ENCODE measurements around the gene ROBO1.

Gene ROBO1

DNA sequence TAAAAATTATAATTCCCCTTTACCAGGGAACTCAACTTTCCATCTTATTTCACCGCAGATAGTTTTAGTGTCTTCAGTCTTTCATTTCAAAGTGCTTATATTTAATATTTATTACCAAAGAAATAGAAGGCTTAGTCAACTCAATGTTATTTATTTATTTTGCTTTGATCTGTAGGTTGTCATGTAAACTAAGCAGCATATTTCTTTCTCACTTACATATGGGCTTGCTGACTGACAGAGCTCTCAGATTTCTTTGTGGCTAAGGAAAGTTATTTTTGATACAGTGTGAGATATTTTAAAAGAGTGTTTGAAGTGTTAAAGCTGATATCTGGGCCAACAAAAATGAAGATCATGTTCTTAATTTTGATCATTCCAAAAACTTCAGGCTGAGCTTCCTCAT is 331.4 kb downstream of the ROBO1 start:
- DNase-seq, result no peak

DNA sequence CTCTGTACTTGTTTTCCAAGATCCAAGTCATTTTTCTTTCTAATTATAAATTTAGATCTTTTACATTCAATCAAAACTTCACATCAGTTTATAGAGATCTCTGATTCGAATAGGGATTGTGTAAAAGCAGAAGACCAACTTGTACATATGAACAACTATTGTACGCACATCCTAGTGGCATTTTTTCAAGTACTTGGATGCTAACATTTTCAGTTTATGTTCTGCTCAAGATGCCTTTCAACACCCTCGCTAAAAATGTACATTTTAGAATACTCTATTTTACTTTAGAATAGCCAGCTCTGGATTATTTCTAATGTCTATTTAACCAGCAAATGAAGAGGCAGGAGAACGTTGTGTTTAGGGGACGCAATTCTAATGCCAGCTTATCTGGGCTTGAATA is 340.7 kb downstream of the ROBO1 start:
- no peak for DNase-seq

DNA sequence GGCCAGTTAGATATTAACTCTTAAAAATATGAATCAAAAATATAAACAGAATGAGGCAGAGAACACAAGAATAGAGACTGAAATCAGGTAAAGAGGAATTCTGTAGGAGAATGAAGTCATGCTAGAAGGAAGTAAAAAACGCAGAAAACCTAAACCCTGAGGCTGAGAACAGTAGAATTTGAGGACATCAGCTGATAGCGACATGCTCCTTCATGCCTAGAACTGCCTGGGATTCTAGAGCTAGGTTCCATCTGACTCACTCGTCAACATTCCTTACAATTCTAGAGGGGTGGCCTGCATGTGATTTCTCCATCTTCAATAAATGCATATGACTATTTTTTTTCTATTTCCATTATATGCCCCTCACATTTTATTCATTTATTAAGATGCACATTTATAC is 343.0 kb downstream of the ROBO1 start:
- DNase-seq, result no peak

DNA sequence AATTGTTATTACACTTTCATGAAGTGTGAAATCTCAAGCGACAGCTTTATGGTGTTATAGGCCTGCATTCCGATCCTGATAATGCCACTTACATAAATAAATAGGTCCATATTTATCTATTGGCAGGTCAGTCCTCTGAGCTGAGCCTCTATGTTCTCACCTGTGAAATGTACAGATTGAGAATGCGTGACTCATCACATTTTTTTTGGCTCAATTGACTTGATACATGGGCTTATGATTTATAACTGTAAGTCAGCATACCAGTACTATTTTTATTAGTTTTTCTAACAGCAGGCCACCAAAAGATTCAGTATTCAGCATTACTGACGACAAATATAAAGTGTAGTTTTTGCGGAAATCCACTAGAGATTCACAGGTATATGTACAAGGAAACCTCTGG is 344.4 kb downstream of the ROBO1 start:
- DNase-seq, result no peak

DNA sequence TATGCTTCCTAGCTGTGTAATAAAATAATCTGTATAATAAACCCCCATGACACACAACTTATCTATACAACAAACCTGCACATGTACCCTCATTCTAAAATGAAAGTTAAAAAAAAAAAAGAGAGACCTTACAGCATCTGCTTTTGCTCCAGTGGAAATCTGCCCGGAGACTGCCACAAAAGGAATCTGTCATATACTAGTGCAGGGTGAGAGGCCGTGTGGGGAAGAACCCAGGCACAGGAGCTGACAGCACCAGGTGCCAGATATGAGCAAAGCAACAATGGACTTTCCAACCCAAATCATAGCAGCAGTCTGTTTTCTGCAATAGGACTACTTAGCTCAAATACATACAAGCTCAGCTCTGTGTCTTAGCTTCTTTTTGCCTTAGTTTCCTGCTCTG is 346.5 kb downstream of the ROBO1 start:
- DNase-seq, result no peak

DNA sequence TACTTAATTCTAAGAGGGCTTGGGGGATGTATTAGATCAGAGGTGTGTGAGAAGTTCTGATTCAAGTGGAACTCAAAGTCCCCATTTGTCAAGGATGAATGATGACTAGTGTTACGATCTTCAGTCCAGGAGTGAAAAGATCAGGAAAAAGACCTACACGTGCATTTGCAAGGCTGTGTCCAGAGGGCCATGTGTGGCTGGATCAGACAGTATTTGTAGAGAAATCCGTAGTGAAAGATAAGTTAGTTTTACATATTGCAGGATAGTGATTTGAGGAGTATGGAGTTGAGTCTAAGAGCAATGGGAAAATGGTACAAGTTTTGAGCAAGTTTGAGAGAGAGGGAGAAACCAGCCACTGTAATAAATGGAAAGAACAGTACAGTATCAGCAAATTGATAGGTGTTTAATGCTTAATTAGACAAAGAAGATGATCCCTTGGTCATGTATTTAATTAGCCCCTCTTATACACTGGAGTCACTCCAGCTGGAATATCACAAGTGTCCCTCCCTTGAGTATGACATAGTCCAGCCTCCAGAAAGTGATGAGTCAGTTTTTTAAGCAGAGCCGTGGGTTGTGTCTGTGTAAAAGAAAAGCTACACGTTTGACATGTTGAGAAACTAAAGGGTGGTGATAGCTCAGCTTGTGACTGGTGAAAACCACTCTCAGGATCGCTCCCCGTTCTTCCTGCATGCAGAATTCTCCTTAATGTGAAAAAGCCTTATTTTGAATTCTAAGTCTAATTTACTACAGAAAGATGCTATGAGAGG is 348.8 kb downstream of the ROBO1 start:
- DNase-seq, result no peak

DNA sequence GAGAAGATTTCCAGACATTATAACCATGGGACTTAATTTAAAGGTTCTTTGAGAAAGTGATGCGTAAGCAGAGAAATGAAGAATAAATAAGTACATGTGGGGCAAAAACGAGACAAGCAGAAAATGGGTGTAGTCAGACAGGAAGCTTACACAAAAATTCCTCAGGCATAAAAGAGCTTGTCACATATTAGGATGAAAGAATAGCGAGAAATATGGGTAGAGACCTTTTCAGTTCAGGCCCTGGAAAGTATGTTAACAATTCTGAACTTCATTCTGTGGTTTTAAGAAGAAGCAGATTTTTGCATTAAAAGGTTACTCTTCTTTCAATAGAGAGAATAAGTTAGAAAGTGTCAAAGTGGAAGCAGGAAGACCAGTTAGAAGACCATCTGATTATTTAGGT is 352.4 kb downstream of the ROBO1 start:
- DNase-seq, result no peak

DNA sequence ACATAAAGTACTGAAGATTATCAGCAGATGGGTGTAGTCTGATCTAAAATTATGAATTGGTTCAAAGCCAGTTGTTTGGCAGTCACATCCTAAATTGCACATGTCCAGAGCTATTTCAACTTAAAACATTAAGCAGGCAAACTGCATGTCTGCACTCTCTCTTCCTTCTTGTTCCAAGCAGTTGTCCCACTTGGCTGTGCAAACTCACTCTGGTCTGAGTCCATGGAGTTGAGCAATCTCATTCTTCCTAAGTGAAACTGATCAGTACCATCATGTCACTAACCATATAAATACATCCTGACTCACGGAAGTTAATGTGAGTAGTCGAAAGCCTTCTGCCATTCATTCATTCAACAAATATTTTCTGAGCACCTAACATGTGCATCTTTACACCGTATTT is 353.0 kb downstream of the ROBO1 start:
- DNase-seq, result no peak

DNA sequence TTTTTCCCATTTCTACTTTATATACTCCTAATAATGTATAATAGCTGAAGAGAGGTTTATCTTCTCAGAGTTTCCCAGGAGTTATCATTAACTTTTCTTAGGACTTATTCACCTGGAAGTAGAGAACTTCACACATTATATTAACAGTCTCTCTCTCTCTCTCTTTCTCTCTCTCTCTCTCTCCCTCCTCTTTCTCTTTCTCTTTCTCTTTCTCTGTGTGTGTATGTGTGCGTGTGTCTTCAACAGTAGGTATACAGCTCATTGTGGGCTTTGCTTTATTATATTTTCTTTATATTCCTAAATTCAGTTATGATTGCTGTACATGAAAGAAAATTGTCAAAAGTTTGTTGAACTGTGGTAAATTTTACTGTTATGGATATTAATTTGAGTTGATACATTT is 353.8 kb downstream of the ROBO1 start:
- no peak for DNase-seq

DNA sequence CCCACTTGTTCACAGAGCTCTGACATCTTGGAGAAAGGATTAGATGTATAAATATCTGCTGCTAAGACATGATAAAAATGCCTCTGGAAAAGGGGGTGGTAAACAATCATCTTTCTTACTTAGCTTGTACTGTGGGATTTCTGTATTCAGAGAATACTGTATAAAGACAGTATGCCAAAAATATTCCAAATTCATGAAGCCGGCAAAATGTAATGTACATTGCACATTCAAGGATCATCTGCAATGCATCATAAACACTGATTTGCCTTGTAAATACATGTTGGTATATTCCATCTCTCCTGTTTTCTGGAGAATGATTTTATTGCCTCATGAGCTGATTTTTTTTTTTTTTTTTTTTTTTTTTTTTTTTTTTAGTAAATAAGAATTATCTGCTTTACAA is 355.3 kb downstream of the ROBO1 start:
- no peak for DNase-seq

DNA sequence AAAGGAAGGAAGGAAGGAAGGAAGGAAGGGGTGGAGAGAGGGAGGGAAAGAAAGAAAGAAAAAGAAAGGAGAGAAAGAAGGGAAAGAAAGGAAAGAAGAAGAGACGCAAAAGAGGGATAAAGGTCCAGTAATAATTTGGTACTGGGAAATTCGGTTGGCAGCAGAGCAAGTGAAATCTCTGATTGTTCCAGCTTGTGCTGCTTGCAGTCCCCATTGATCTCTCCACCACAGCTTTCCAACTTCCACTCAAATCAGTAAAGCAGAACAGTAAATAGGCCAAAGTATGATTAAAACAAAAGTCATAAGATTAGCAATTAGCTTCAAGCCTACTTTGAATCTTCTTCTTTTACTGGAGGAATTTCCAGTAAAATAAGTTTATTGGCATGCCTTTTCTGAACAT is 357.2 kb downstream of the ROBO1 start:
- DNase-seq, result no peak

DNA sequence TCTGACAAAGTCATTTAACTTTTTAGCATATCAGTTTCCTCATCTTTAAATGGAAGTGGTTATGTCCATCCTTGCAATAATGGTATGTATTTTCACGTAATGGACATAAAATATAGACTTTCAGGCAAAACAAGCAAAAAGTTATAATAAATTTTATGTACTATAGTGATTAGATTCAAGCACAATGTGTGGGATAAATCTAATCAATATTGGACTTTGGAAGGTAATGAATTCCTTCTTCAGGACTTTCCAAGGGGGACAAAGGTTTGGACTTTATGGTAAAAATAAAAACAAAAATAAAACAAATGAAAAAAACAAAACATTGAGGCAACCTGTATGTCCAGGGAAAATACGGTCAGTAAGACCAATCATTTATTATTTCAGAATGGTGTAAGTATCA is 357.7 kb downstream of the ROBO1 start:
- no peak for DNase-seq

DNA sequence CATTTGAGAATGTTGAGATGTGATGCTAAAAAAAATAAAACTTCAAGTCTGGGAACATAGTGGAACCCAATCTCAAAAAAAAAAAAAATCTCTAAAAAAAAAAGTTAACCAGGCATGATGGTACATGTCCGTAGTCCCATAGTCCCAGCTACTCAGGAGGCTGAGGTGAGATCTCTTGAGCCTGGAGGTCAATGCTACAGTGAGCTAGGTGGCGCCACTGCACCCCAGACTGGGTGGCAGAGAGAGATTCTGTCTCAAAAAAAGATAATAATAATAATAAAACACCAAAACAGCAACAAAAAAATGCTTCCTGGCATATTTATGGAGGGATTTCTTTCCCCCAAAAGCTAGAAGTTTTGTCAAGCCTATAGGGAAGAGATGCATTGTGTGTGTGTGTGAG is 361.6 kb downstream of the ROBO1 start:
- no peak for DNase-seq

DNA sequence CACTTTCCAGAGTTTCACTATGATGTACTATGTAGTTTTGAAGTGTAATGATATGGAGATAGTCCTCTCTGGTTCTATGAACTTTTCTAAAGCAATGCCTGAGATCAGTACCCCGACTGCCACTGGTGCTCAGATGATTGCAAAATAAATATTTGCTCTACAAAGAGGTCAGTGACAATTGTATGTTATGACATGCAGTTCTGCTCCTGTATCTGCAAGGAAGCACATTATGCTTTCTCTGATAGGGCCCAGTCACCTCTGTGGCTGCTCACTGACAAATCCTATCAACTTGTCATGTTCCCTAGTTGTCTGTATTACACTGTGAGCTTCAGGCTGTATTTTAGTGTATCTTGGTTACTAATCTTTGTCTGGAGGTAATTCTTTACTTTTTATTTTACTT is 362.6 kb downstream of the ROBO1 start:
- no peak for DNase-seq

DNA sequence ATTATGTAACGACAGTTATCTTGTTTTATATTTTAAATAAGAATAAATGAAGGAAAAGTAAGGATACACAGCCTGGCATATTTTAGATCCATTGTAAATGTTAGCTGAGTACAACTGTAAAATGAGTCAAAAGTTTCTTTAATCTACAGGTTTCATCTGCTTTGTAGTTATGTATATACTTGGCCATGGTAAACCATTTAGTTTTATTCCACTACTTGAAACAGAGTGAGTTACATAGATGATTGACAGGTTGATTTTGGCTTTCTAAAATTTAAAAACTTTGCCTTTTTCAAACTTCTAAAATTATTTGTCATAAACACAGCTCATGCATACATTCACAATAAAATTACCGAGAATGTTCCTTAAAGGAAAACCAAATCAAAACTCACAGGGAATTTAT is 371.2 kb downstream of the ROBO1 start:
- DNase-seq, result no peak

DNA sequence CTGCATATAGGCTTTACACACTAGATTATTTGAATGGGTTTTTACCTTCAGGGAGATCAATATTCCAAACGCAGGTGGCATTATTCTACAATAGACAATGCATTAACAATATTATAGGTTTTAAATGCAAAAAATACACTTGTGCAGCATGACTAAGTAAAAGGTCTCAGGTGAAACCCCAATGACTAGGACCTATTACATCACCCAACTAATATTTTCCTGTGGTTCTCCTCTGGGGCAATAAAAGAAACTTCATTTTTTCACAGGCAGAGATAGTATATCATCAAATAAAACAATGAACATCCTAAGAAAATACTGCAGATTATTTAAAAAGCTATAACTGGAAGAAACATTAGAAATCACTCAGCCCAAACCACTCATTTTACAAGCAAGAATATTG is 375.3 kb downstream of the ROBO1 start:
- no peak for DNase-seq

DNA sequence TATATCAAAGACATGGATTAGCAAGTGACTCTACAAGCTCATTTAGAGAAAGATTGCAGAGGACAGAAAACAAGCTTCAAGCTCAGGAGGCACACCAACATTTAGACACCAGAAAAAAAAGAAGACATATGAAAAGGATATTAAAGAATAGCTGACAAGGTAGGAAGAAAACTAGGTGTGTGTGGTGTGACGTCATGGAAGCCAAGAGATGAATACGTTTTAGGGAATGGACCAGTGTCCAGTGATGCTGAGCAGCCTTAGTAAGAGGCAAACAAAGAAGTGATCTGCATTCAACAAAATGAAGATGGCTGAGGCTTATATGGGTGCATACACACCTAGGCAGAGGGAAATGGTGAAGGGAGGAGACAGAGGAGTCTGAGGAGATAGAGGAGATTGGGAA is 377.4 kb downstream of the ROBO1 start:
- no peak for DNase-seq

DNA sequence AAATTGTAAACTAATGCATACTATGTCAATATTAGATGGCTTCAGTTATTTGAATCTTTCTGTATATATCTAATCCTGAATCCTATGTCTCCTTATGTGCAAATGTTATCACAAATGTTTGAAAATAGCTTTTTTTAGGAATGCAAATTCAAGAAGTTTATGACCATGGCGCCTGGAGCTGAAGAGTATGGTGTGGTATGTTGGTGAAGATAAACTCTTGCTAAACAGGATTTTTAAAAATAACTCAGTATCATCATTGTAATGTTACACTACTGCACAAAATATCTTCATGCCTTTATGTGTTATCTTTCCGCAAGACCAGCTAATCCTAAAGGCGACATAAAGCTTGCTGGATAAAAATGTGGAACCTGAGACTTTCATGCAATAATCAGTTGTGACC is 382.6 kb downstream of the ROBO1 start:
- DNase-seq, result no peak

DNA sequence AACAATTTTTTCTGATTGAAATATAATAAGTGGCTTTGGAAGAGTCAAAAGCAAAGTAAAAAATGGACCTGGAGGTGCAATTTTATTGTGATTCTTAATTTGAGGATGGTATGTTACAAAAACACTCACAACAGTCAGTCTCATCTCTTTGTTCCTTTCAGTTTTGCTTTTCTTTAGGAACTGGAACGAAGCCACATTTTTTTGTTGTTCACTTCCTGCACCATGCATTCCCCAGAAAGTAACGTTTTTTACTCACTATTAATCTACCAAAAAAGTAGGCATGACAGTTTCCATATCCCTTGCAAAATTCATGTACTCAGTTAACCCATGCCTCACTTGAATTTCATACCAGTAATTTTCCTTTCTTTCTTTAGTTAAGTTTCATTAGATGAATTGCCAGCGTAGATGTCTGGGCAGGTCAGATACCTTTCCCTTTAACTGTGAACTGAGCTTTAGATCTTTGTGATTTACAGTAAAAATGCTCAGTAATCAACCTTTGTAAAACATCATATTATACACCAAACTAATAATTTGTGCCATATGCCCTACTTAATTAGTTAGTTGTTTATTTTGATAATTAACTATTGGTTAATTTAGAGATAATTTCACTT is 384.3 kb downstream of the ROBO1 start:
- no peak for DNase-seq

DNA sequence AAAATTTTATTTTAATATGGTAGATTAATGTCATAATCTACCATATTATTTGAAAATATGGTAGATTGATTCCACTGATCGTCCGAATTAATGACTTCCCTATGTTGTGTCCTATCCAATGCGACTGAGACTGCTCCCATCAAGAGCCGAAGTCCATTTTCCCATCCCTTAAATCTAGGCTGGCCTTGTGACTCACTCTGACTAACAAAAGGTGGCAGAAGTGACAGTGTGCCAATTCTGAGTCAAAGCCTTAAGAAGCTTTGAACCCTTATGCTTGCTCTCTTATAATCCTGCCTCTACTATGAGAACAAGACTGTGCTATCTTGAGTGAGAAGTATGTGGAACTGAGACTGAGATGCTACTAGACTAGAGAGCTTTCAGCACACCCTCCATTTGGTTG is 387.2 kb downstream of the ROBO1 start:
- no peak for DNase-seq

DNA sequence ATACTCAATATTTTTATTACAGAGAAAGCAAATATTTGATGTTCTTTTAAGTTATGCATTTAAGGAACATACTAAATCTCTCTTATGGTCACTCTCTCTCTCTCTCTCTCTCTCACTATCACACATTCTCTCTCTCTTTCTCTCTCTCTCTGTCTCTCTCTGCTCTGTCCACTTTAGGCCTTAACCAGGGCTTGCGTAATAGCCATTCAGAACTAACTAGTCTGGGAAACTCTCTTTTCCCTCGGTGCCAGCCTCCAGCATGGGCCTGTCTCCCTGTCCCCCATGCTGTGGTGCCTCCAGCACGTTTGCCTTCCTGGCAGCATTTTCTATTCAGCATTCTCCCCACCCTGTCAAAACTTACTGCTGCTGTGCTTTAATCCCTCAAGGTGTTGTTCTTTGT is 389.7 kb downstream of the ROBO1 start:
- DNase-seq, result no peak

DNA sequence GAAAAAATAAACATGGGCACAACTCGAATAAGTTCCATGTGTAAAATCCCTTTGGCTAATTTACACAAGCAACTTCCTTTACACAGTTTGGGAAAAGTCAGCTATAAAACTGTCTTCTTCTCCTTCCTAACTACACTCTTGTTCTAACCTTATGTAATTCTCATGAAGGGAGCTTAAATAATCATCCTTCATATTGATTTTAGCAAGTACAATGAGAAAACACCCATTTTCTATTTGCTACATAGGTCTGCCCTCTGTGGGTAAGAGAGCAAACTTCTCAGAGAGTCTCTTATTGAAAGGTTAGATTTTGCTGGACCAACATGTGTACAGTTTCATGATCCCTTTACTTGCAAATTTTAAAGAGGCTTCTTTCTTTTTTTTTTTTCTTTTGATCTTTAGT is 398.5 kb downstream of the ROBO1 start:
- DNase-seq, result no peak

DNA sequence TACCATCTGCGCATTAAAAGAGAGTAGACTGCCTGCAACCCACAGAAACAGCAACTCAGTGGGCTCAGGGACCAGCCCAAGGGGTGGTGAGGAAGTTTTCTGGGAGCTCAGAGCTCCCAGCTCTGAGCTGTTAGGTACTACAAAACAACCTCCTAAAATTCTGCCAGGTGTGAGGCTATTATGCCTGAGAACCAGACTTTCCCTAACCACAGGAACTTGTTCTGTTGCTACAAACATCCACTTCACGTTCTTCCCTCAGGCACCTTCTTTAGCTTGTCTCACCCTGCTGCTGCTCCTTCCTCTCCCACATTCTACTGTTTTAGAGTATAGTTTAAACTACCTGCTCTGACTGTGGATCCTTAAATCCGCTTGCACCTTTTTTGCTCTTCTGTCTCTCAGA is 399.4 kb downstream of the ROBO1 start:
- DNase-seq, result no peak

DNA sequence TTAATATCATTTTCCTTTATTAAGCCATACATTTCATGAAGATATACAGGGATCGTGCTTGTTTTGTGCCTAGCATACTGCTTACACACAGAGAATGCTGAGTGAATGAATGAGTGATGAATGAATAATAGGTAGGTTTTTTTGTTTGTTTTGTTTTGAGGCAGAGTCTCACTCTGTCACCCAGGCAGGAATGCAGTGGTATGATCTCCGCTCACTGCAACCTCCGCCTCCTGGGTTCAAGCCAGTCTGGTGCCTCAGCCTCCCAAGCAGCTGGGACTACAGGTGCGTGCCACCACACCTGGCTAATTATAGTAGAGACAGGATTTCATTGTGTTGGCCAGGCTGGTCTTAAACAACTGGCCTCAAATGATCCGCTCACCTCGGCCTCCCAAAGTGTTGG is 400.0 kb downstream of the ROBO1 start:
- DNase-seq, result no peak

DNA sequence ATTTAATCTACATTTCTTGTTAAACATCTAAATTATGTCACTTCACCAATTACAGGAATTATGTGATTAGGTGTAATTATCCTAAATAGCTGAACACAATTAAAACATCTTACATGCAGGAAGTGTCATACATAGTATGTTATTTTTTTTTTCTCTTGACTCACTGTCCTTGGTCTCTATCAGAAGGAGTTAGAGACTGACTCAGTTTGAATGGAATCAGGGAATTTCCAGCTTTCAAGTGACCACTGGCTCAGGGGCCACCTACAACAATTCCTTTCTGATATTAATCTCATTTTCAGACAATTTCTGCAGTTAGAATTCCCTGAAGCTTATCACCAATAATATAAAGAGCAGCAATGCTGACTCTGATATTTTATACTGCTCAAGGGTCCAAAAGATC is 400.7 kb downstream of the ROBO1 start:
- DNase-seq, result no peak
